ENCODE data around the gene GALNT18. TPM values are rescaled to one million over a fixed set of nuclear protein-coding genes. Genes with fewer than 3 reads are reported as not detected.

GALNT18 gene
- total RNA-seq, 2 donors from 2014 or later: 20.1 to 21.5 TPM

DNA sequence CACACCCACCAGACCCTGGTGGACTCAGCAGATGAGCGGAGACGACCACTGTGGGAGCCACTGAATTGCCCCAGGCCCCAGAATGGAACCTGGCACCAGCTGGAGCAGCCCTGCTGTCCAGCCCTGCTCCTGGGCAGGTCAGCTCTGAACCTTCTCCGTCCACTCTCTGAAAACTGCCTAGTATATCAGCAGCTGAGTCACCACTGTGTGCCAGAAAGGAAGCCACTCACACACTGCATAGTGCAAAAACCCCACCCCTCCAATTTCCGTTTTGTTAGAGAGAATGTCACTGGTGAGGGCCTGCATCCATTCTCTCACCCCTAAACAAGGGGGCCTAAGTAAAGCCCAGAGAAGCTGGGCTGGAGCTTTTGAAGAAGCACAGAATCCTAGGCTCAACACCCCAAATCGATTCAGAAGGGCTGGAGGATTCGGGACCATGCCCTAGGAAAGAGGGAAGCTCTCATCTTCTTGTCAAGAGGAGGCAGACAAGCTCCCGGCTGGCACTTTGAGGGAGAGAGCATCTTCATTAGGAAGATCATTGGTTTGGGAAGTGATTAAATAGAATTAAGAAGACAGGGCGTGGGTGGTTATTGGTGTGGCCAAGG is 44.5 kb downstream of the GALNT18 start:
- DNase-seq: peak; percentile 41
- peak in 1 of 2 donors; percentile 45 for ATAC-seq
- intact Hi-C loops (cut with DNase I): loop anchor here in 1 of 2 donors (5.0 kb wide), 1 partner anchor 35 kb away; no protein-coding TSS in a partner anchor

DNA sequence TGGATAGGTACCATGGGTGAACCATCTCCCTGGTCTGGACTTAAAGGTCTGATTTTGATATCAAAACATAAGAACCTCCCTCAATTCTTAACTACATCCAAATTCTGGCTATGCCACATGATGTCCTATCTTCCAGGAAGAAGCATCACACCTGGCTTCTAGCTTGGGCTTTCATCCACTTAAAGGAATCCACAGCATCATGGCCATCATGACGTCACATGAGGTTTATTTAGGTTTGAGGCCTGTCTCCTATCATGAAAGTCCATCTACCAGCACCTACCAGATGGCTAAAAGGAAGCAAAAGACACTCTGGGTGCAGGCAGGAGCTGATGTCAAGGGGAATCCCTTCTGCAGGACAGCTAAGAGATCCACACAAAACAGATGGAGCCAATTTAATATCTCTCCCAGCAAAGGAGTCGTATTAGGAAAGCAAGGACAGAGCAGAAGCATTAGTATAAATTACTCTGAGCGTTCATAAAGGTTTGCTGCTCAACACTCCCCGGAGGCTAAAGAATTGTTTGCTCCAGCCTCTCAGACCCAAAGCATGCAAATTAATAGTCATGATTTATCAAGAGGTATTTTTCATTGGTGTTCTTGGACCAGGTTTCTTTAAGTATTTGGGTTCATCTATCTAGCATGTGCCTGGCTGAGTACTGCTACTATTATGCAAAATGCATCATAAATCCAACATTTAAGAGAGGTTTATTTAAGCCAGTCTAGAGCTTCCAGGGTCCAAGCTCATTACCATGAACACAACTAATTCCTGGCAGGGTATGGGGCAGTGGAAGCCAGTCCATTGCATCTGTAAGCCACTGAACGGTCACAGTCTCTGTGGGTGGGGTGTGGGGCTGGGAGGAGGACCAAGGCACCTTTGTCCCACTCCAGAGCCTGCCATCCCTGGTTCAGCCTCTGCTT is 47.2 kb downstream of the GALNT18 start:
- intact Hi-C loops (cut with DNase I): loop anchor here in 1 of 2 donors (5.0 kb wide), 1 partner anchor 32 kb away; no protein-coding TSS in a partner anchor
- no peak for DNase-seq
- no peak for ATAC-seq

DNA sequence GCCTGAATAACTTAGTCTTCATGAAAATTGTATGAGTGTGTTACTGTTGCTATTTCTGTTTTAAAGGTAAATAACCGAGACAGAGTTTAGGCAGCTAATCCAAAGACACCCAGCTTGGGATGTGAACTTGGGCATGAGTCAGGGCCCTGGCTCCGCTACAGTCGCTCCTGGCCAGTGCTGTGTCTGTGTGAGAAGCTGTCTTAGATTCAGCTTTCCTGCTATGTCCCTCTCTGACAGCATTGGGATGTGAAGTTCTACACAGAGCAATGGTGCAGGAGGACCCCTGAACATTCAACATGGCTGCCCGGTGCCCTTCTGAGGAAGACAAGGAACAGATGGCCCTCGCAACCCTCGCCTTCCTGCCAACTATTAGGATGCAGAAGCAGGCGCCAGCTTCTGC is 49.4 kb downstream of the GALNT18 start:
- DNase-seq (no peak), ATAC-seq (no peak)
- intact Hi-C loops (cut with DNase I): no loop called here

DNA sequence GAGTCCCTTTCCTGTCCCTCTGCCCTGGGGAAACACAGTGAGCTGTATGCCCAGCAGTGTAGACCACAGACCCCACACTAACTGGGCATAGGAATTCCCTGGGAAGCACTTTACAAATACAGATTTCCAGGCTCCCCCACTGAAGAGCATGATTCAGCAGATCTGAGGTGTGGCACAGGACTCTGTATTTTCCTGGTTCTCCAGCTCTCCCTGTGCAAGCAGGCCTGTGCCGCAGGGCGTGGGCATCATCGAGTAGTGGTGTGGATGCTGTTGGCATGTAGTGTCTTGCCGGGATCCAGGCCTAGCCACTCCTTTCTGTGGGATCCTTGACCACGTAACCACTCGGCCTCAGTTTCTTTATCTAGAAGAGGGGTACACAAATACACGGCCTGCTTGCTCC is 49.9 kb downstream of the GALNT18 start:
- no peak for ATAC-seq
- DNase-seq: no peak
- intact Hi-C loops (cut with DNase I): no loop called here

DNA sequence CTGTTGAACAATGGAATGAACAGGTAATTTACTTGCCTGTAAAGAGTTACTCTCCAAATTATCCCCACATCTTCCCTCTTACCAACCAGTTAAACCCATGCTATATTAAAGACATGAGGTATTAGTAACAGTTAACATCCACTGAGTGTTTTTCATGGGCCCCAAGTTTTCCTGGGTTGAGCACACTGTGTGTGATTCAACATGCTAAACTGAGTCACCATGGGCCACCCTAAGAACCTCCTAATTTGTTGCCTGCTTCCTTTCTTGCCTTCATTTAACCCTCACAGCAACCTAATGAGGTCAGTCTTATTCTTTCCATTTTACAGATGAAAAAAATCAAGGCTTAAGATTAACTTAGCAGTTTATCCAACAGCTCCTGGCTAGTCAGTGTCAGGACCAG is 51.0 kb downstream of the GALNT18 start:
- DNase-seq (no peak), ATAC-seq (no peak)
- intact Hi-C loops (cut with DNase I): no loop called here

DNA sequence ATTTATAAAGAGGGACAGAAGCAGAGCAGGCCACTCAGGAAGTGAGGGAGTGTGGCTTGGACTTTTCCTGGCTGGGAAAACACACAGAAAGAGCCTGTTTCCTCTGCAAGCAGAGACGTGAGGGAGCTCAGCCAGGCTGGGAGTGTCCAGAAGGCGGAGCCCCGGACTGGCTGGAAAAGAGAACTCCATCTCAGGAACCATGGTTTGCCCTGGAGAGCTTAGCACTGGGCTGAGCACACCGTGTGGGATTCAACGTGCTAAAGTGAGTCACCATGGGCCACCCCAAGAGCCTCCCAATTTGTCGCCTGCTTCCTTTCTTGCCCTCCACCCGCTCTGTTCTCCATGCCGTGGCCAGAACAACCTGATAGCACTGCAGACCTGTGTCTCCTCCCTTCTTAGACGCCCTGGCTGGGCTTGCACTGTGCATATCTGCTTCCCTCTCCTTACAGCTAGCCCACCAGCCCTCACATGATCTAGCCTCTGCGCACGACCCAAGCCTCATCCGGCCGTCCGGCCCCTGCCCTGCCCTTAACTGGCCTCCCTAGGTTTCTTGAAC is 51.8 kb downstream of the GALNT18 start:
- peak; percentile 82 for DNase-seq
- peak; percentile 88 to 95 for ATAC-seq
- intact Hi-C loops (cut with DNase I): no loop called here

DNA sequence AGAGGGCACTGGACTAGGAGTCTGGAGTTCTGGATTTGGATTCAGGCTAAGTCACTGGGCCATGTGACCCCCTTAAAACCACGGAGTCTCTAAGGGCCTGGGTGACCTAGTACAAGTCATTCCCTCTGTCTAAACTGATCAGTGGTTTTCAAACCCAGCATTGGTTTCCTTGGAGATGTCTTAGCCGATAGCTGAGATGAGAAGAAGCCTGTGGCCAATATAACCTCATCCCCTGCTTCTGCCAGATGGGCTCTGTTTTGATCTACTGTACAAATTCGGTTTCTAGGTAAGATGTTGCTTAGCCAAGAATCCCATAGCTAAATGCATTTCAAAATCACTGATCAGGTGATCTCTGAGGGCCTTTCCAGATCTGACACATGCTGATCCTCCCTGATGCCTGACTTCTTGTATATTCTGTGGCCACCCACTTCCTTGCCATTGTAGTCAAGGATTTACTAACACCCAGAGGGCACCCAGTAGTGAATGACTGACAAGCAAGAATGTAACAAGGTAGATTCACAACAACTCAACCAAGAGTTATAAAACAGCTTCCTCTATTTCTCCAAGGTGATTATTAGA is 53.1 kb downstream of the GALNT18 start:
- ATAC-seq (no peak), DNase-seq (no peak)
- intact Hi-C loops (cut with DNase I): no loop called here

DNA sequence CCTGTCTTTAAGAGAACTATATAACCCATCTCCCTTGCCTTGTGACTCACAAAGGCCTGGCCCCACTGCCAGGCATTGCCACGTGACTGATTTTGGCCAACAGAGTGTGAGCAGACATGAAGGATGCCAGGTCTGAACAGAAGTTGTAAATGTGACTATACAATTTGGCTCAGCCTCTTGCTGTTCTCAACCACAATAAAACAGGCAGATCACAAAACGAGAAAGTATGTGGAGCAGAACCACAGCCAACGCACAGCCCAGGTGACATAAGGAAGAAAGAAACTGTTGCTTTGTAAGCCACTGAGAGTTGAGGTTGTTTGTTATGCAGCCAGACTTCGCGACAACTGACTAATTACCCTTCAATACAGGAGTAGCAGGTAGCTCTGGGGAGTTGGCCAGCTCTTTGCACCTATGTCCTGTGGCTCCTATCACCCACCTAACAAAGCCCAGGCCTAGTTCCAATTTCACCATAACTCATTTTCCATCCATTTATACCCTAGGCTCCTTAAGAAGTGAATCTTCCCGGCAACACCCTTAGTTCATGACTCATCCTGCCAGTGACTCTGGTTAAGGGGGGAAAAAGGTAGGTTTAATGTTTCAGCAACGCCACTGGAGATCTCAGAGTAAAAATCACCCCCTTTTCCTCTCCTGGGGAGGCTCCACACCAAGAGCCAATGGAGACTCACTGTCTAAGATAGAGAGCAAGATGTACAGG is 53.7 kb downstream of the GALNT18 start:
- intact Hi-C loops (cut with DNase I): no loop called here
- DNase-seq (no peak), ATAC-seq (peak in 1 of 2 donors; percentile 15)

DNA sequence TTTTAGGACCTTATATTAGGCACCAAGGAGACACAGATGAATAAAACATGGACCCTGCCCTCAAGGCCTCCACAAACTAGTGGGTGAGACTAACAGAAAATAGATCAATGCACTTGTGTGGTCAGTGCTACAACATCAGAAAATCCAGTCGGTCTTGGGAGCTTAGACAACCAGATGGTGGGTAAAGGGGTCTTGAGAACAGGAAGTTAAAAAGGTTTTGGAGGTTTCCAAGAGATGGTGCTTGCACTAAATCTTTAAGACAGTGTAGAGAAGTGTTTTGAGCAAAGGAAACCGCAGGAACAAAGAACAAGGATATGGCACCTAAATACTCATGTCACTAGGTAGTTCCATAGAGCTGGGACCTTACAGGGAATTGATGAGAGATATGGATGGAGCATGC is 56.2 kb downstream of the GALNT18 start:
- intact Hi-C loops (cut with DNase I): no loop called here
- no peak for DNase-seq
- no peak for ATAC-seq

DNA sequence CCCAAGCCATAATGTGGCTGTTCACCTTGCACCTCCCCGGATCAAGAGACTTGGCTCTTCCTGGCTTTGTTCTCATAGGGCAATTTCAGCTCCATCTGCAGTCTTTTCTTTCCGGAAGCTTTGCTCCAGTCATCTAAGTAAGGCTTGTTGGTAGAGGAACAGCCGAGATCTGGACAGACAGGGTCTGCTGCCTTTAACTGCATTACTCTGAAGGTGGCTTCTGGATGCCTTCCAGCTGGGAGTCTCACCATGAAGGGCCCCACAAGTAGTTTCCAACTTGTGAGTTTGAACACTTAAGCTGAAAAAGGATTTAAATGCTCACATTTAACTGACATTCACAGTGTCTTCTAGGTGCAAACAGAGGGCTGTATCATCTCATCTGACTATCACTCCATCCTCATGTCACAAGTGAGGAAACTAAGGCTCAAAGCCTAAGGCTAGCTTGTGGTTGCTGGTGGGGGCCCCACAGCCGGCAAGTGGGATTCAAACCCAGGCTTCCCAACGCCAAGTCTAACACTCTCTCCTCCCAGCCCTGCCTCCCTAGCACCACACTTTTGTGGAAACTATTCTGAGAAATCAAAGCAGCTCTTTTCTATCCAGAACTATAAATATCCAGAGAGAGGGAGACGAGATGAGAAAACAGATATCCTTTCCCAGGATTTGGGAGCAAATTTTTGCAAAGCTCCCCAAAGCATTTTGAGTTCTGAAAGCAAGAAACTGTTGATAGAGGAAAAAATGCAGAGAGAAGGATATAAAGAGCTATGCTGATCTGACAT is 58.4 kb downstream of the GALNT18 start:
- no peak for DNase-seq
- intact Hi-C loops (cut with DNase I): no loop called here
- no peak for ATAC-seq

DNA sequence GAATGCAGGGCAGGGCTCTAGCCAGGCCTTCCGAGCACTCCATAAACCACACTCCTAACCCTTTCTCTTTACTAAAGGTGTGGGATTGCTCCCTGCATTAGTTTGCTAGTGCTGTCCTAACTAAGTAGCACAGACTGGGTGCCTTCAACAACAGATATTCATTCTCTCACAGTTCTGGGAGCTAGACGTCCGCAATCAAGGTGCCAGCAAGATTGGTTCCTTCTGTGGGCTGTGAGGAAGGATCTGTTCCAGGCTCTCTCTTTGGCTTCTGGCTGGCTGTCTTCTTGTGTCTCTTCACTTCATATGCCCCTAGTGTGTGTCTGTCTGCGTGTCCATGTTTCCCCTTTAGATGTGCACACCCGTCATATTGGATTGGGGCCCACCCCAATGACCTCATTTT is 59.8 kb downstream of the GALNT18 start:
- DNase-seq (no peak), ATAC-seq (no peak)
- intact Hi-C loops (cut with DNase I): no loop called here

DNA sequence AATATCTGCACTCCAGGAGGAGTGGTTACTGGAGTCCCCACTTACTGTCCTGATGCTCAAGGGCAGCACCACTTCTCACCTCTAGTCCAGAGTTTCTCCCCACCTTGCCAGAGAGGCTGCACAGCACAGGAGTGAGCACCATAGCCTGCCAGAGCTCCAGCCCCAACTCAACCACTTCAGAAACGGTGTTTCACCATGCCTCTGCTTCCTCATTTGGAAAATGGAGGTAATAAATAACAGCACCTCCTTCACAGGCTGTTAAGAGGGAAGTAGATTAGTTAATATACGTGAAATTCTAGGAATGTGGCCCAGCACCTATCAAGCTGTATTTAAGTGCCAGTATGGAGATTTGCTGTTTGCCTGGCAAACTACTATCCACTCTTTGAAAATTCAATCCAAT is 63.0 kb downstream of the GALNT18 start:
- intact Hi-C loops (cut with DNase I): no loop called here
- DNase-seq (no peak), ATAC-seq (no peak)

DNA sequence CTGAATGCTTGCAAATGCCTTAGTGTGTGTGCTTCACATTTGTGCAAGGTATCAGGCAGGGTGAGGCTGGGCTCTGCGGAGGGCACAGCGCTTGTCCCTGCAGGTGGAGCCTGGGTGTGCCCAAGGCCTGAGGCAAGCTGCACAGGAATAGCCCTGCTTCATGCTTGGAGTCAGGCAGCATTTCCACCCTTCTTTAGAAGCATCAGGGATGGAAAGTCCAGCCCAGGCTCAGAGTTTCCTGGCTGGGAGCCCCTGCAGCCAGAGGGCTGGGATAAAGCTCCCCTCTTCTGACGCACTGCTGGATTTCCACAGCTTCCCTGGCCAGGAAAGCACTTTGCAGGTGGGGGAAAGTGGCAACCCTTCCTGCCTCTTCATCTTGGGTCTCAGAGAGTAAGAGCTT is 63.4 kb downstream of the GALNT18 start:
- DNase-seq: peak; percentile 47
- intact Hi-C loops (cut with DNase I): no loop called here
- ATAC-seq: peak; percentile 28 to 49

DNA sequence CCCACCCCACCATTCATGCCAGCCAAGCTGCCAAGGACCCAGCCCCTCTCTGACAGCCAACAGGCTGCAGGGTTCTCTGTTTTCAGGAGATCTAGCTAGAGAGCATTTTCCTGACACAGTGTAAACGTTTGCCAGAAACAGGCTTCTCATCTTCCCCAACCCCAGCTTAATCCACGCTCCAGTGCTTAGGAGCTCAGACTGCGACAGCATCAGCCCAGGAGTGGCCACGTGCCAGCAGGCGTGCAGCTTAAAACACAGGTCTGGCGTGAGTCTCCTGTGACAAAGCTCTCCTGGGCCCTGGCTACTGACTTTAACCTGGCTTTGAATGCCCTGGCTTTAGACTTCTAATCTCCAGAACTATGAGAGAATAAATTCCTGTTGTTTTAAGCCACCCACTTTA is 66.6 kb downstream of the GALNT18 start:
- DNase-seq (peak; percentile 69), ATAC-seq (peak; percentile 59 to 66)
- intact Hi-C loops (cut with DNase I): no loop called here

DNA sequence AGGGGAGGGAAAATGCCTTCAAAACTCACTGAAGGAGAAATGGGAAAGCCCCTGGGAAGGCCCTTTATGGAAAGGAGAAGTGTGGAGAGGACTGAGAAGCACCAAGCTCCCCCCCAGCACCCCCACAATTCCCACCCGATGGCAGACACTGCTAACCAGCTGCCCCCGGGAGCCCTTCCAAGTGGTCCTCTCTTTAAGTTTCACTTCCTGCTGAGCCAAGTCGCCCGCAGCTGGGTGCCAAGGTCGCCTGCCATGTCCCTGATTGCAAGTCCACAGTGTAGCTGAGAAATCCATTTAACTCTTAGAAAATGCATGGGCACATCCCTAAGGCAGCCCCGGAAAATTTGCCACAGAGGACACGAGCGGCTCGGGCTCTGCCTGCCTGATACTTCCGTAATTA is 68.2 kb downstream of the GALNT18 start:
- no peak for DNase-seq
- ATAC-seq: peak in 1 of 2 donors; percentile 53
- intact Hi-C loops (cut with DNase I): no loop called here

DNA sequence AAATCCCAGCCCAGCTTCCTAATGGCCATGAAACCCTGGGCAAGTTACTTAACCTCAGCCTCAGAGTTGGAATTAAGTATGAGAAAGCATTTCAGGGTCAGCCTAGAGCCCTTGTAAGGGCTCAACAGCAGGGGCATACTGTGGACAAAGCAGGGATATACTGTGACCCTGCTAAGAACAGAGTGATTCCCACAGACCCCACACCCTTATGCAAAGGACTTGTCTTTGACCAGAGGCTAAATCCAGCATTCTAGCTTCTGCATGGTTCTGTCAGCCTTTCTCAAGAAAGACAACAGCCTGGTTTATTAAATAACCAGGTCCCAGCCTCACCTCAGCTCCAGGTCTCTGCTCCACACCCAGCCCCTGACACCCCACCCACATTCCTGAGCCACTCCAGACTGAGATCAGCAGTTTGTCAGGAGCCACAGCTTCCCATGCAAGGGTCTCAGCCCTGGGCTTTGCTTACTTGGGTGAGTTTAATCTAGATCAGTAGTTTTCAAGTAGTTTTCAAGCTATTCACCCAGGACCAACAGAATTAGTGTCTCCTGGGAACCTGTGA is 69.2 kb downstream of the GALNT18 start:
- ATAC-seq (no peak), DNase-seq (no peak)
- intact Hi-C loops (cut with DNase I): no loop called here

DNA sequence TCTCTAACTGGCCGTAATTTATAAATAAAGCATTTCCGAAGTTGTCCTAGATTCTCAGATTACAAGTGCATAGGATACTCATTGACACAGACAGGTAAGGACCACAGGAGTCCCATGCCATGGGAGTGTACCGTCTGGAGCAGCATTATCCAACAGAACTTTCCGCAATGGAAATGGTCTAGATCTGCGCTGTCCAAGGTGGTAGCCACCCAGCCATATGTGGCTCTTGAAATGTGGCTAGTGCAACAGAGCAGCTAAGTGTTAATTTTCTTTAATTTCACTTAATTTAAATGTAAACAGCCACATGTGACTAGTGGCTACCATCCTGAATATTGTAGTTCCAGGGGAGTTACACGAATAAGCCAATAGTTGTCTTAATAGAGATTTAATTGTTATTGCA is 71.3 kb downstream of the GALNT18 start:
- ATAC-seq (no peak), DNase-seq (no peak)
- intact Hi-C loops (cut with DNase I): no loop called here

Measured in left cardiac atrium (tissue), 4 donors.